Suppressor macrophage (primary cell): Measurements from ENCODE around the gene TEKTIP1.

ENCODE experiments used
- DNase-seq, 4 experiments: peaks; one replicate each; pipeline ENCODE4 v3.0.0-alpha.2; 2020 to 2022

The TEKTIP1 gene

GRCh38 chr19:3586127-3586626 lies 47.2 kb downstream of the TEKTIP1 start:
- peak in 2 of 4 experiments; percentile 57 to 60 for DNase-seq

GRCh38 chr19:3586707-3587346 lies 47.9 kb downstream of the TEKTIP1 start:
- no peak for DNase-seq

- DNase-seq = no peak
Measured at GRCh38 chr19:3589439-3589838, 50.5 kb downstream of the TEKTIP1 start.

GRCh38 chr19:3589949-3590348 lies 51.0 kb downstream of the TEKTIP1 start:
- DNase-seq = no peak

- DNase-seq = no peak
Measured at GRCh38 chr19:3590991-3591659, 52.2 kb downstream of the TEKTIP1 start.

GRCh38 chr19:3591876-3592613 lies 53.1 kb downstream of the TEKTIP1 start:
- DNase-seq = peak in 1 of 4 experiments; percentile 2

GRCh38 chr19:3593156-3593555 lies 54.2 kb downstream of the TEKTIP1 start:
- peak in 1 of 4 experiments; percentile 5 for DNase-seq
